ENCODE data around the gene SMU1.

GRCh38 chr9:33105959-33106358 is 29.5 kb upstream of the SMU1 start:
- no peak for TF ChIP-seq CTCF (IDR thresholded peaks at IDR 0.05)
- TF ChIP-seq POLR2A (IDR thresholded peaks at IDR 0.05), result no peak

Data from adrenal gland (tissue), 5 donors.